HEK293 (cell line): ENCODE measurements around the gene FAM149B1.

Experiments used
- CTCF ChIA-PET: fragments of 350-600 bp; formaldehyde crosslinking; extraction: SDS; loops from one replicate; lab custom pipeline; 2021; ENCODE audit warnings: antibody characterized with exemption; lab: Yijun Ruan, JAX
- POLR2A ChIA-PET: fragments of 300-600 bp; formaldehyde crosslinking; extraction: SDS; loops from one replicate; lab custom pipeline; 2020; ENCODE audit warnings: antibody characterized with exemption, inconsistent platforms; lab: Yijun Ruan, JAX
- H3K27ac ChIP-seq: fragments of 200-500 bp; sonication (Bioruptor generic); 2 replicates; pipeline ENCODE4 v1.5.1; 2014; ENCODE audit warnings: low read depth, low read length, control low read depth, inconsistent platforms; ENCODE audit errors: extremely low read depth
- H3K36me3 ChIP-seq, 2 experiments: fragments of 200-500 bp in 1 of 2; sonication (Bioruptor generic) in 1 of 2; 1 replicate in 1 of 2; 2 replicates in 1 of 2; pipeline ENCODE4 v1.5.1; 2014 to 2017; ENCODE audit warnings: inconsistent platforms in 2 of 2, low read length in 2 of 2; ENCODE audit not compliant: control insufficient read depth in 2 of 2, insufficient read depth in 1 of 2
- H3K4me1 ChIP-seq: fragments of 200-500 bp; sonication (Bioruptor generic); 2 replicates; pipeline ENCODE4 v1.5.1; 2014; ENCODE audit warnings: mild to moderate bottlenecking, low read length, inconsistent platforms; ENCODE audit not compliant: control insufficient read depth, insufficient read depth
- H3K4me3 ChIP-seq: 2 replicates; pipeline ENCODE4 v1.5.1; 2011; ENCODE audit warnings: low read depth, mild to moderate bottlenecking, control low read depth, low read length, moderate library complexity
- H3K9me3 ChIP-seq: fragments of 200-500 bp; sonication (Bioruptor generic); 2 replicates; pipeline ENCODE4 v1.5.1; 2014; ENCODE audit warnings: low read depth, low read length, inconsistent platforms; ENCODE audit not compliant: control insufficient read depth, insufficient read depth
- INSM2 ChIP-seq: fragments of 450-650 bp; formaldehyde crosslinking; IDR thresholded peaks from 2 replicates; pipeline ENCODE4 v1.5.1; 2016; ENCODE audit warnings: missing biosample characterization, missing genetic modification characterization
- KLF17 ChIP-seq: fragments of 450-650 bp; formaldehyde crosslinking; IDR thresholded peaks from 2 replicates; pipeline ENCODE4 v1.5.1; 2016; ENCODE audit warnings: missing biosample characterization, missing genetic modification characterization
- KLF7 ChIP-seq: fragments of 450-650 bp; formaldehyde crosslinking; IDR thresholded peaks from 2 replicates; pipeline ENCODE4 v1.5.1; 2016; ENCODE audit warnings: missing biosample characterization, missing genetic modification characterization, borderline replicate concordance
- MEIS1 ChIP-seq: sonication (generic); formaldehyde crosslinking; IDR thresholded peaks from 2 replicates; pipeline ENCODE4 v1.8.1; 2022; ENCODE audit warnings: missing genetic modification reagents, mild to moderate bottlenecking, borderline replicate concordance
- RBAK ChIP-seq: fragments of 450-650 bp; formaldehyde crosslinking; IDR thresholded peaks from 2 replicates; pipeline ENCODE4 v1.5.1; 2016; ENCODE audit warnings: missing biosample characterization, missing genetic modification characterization
- SCRT1 ChIP-seq: fragments of 450-650 bp; formaldehyde crosslinking; IDR thresholded peaks from 2 replicates; pipeline ENCODE4 v1.5.1; 2016; ENCODE audit warnings: missing biosample characterization, missing genetic modification characterization, borderline replicate concordance
- SP3 ChIP-seq: fragments of 450-650 bp; formaldehyde crosslinking; IDR thresholded peaks from 2 replicates; pipeline ENCODE4 v1.5.1; 2016; ENCODE audit warnings: missing biosample characterization, missing genetic modification characterization
- ZBTB10 ChIP-seq: fragments of 450-650 bp; formaldehyde crosslinking; IDR thresholded peaks from 2 replicates; pipeline ENCODE4 v1.5.1; 2016; ENCODE audit warnings: missing biosample characterization, missing genetic modification characterization
- ZBTB48 ChIP-seq: fragments of 450-650 bp; formaldehyde crosslinking; IDR thresholded peaks from 2 replicates; pipeline ENCODE4 v1.5.1; 2016; ENCODE audit warnings: missing biosample characterization, missing genetic modification characterization
- ZNF114 ChIP-seq: fragments of 450-650 bp; formaldehyde crosslinking; IDR thresholded peaks from 2 replicates; pipeline ENCODE4 v1.5.0; 2017; ENCODE audit warnings: missing biosample characterization, missing genetic modification characterization
- ZNF121 ChIP-seq: fragments of 450-650 bp; formaldehyde crosslinking; IDR thresholded peaks from 2 replicates; pipeline ENCODE4 v1.5.1; 2016; ENCODE audit warnings: missing biosample characterization, missing genetic modification characterization
- ZNF157 ChIP-seq: fragments of 450-650 bp; formaldehyde crosslinking; IDR thresholded peaks from 2 replicates; pipeline ENCODE4 v1.5.1; 2016; ENCODE audit warnings: missing biosample characterization, missing genetic modification characterization
- ZNF404 ChIP-seq: fragments of 450-650 bp; formaldehyde crosslinking; IDR thresholded peaks from 2 replicates; pipeline ENCODE4 v1.5.1; 2017; ENCODE audit warnings: missing biosample characterization, missing genetic modification characterization
- ZNF501 ChIP-seq: fragments of 450-650 bp; formaldehyde crosslinking; IDR thresholded peaks from 2 replicates; pipeline ENCODE4 v1.5.1; 2016; ENCODE audit warnings: missing biosample characterization, missing genetic modification characterization
- ZNF510 ChIP-seq: fragments of 450-650 bp; formaldehyde crosslinking; IDR thresholded peaks from 2 replicates; pipeline ENCODE4 v1.5.1; 2018; ENCODE audit warnings: mild to moderate bottlenecking, missing genetic modification characterization, missing biosample characterization; ENCODE audit not compliant: insufficient replicate concordance
- ZNF555 ChIP-seq: fragments of 450-650 bp; formaldehyde crosslinking; conservative IDR thresholded peaks from 2 replicates; pipeline ENCODE4 v1.5.1; 2017; ENCODE audit warnings: missing biosample characterization, mild to moderate bottlenecking, missing genetic modification characterization, inconsistent platforms
- ZNF580 ChIP-seq: fragments of 450-650 bp; formaldehyde crosslinking; IDR thresholded peaks from 2 replicates; pipeline ENCODE4 v1.5.1; 2016; ENCODE audit warnings: missing biosample characterization, missing genetic modification characterization
- ZNF610 ChIP-seq: fragments of 450-650 bp; formaldehyde crosslinking; IDR thresholded peaks from 2 replicates; pipeline ENCODE4 v1.5.1; 2016; ENCODE audit warnings: missing biosample characterization, missing genetic modification characterization, borderline replicate concordance
- ZNF654 ChIP-seq: fragments of 450-650 bp; formaldehyde crosslinking; IDR thresholded peaks from 2 replicates; pipeline ENCODE4 v1.5.1; 2016; ENCODE audit warnings: low read depth, missing biosample characterization, missing genetic modification characterization
- ZNF777 ChIP-seq: fragments of 450-650 bp; formaldehyde crosslinking; IDR thresholded peaks from 2 replicates; pipeline ENCODE4 v1.5.1; 2017; ENCODE audit warnings: missing biosample characterization, missing genetic modification characterization, borderline replicate concordance

The FAM149B1 gene

GRCh38 chr10:73229567-73229966, 61.6 kb downstream of the FAM149B1 start (continued):
- TF ChIP-seq ZNF501 (tag by site-specific recombination) (no peak), ZNF610 (tag by site-specific recombination) (no peak), RBAK (tag by site-specific recombination) (no peak), ZBTB10 (no peak), MEIS1 (CRISPR knock-in tag) (no peak), ZNF510 (tag by site-specific recombination) (no peak), ZNF157 (tag by site-specific recombination) (no peak)

GRCh38 chr10:73232887-73233286, 65.0 kb downstream of the FAM149B1 start:
- CTCF ChIA-PET = interaction anchor here (0.5 to 1.5 kb wide), 6 partner anchors 13 to 305 kb away, joined by 3 to 10 read pairs (median 4); no protein-coding TSS in a partner anchor
- Histone ChIP-seq H3K36me3 (peaks cover 14 to 71% of the 10 kb centered on the region in 2 experiments), H3K27ac (no peak overlapping the region), H3K9me3 (no peaks in the 10 kb centered on the region), H3K4me3 (no peak overlapping the region), H3K4me1 (no peaks in the 10 kb centered on the region)
- POLR2A ChIA-PET = interaction anchor here (0.9 to 1.9 kb wide), 2 partner anchors 14 to 20 kb away, joined by 3 to 12 read pairs; partner anchors contain the start of gene DNAJC9
- TF ChIP-seq ZBTB48 (tag by site-specific recombination) = no peak
- peak; percentile 31; the same call in 1 of the 2 replicates for TF ChIP-seq ZNF654 (tag by site-specific recombination)

GRCh38 chr10:73233883-73234282, 66.0 kb downstream of the FAM149B1 start:
- Histone ChIP-seq H3K27ac (no peak overlapping the region), H3K4me1 (no peaks in the 10 kb centered on the region)
- POLR2A ChIA-PET = interaction anchor here (1.7 kb wide), 1 partner anchor 13 kb away, joined by 9 read pairs; the partner anchor contains the start of gene DNAJC9
- no peak for TF ChIP-seq ZNF580 (tag by site-specific recombination)
- no peak for TF ChIP-seq ZNF777 (tag by site-specific recombination)
- TF ChIP-seq ZNF404 (tag by site-specific recombination) = no peak
- no peak for TF ChIP-seq KLF17 (tag by site-specific recombination)
- TF ChIP-seq KLF7 (tag by site-specific recombination) = no peak
- TF ChIP-seq ZNF114 (tag by site-specific recombination) = no peak
- no peak for TF ChIP-seq SP3
- no peak for TF ChIP-seq INSM2 (tag by site-specific recombination)
- TF ChIP-seq ZNF555 (tag by site-specific recombination) = no peak
- no peak for TF ChIP-seq ZNF121 (tag by site-specific recombination)
- no peak for TF ChIP-seq SCRT1 (tag by site-specific recombination)
- TF ChIP-seq, all 188 proteins: peak for 0
- CTCF ChIA-PET = interaction anchor here (0.5 to 1.5 kb wide), 7 partner anchors 8 to 133 kb away, joined by 3 to 4 read pairs (median 3); no protein-coding TSS in a partner anchor
- H3K4me3 ChIP-seq = no peak overlapping the region
- H3K36me3 ChIP-seq = peaks cover 16 to 81% of the 10 kb centered on the region in 2 experiments
- H3K9me3 ChIP-seq = no peaks in the 10 kb centered on the region
